IMR-90 (cell line): ENCODE results near the gene POLR1A. TPM values are rescaled to one million over a fixed set of nuclear protein-coding genes. Genes with fewer than 3 reads are reported as not detected.

ENCODE experiments used
- ATAC-seq: fragments of 200-7000 bp; cut with Tn5 transposase; 2 replicates; pipeline ENCODE4 v1.9.1; 2020; ENCODE audit warnings: low read depth, mild to moderate bottlenecking, moderate library complexity
- BruUV-seq: library from RNA; stranded (reverse); fragments of 400-500 nt; replicated peaks from 2 replicates; lab custom pipeline; 2021; lab: Mats Ljungman, UMichigan
- CTCF ChIA-PET: fragments of 300-600 bp; formaldehyde crosslinking; extraction: SDS; loops from one replicate; lab custom pipeline; 2021; ENCODE audit warnings: antibody characterized with exemption; lab: Yijun Ruan, JAX
- POLR2A ChIA-PET: fragments of 300-600 bp; sonication (Branson Sonifier 250); formaldehyde crosslinking; loops from one replicate; lab custom pipeline; 2022; ENCODE audit warnings: antibody characterized with exemption; ENCODE audit not compliant: unreplicated experiment; lab: Charles Lee
- DNase-seq: peaks from one replicate; pipeline ENCODE4 v3.0.0; 2013
- H2AFZ ChIP-seq: replicated peaks from 2 replicates; pipeline ENCODE3; 2013; ENCODE audit warnings: low read length, mild to moderate bottlenecking; ENCODE audit not compliant: poor library complexity
- H2AK5ac ChIP-seq: 2 replicates; pipeline ENCODE4 v1.6.1; 2013; ENCODE audit warnings: low read depth, low read length, inconsistent platforms
- H2AK9ac ChIP-seq: replicated peaks from 2 replicates; pipeline ENCODE3; 2013; ENCODE audit warnings: mild to moderate bottlenecking, low read depth, low read length, moderate library complexity; ENCODE audit not compliant: poor library complexity
- H2BK120ac ChIP-seq: 2 replicates; pipeline ENCODE4 v1.6.1; 2013; ENCODE audit warnings: low read depth, low read length, inconsistent platforms
- H2BK15ac ChIP-seq: 3 replicates; pipeline ENCODE4 v1.6.1; 2013; ENCODE audit warnings: low read depth, low read length, inconsistent platforms
- H2BK20ac ChIP-seq: 2 replicates; pipeline ENCODE4 v1.6.1; 2013; ENCODE audit warnings: low read depth, mild to moderate bottlenecking, inconsistent platforms, low read length, moderate library complexity
- H2BK5ac ChIP-seq: 2 replicates; pipeline ENCODE4 v1.6.1; 2013; ENCODE audit warnings: mild to moderate bottlenecking, low read depth, low read length, inconsistent platforms; ENCODE audit not compliant: poor library complexity, severe bottlenecking
- H3K14ac ChIP-seq: replicated peaks from 2 replicates; pipeline ENCODE4 v1.6.1; 2013; ENCODE audit warnings: low read depth, low read length, inconsistent platforms
- H3K18ac ChIP-seq: 2 replicates; pipeline ENCODE4 v1.6.1; 2013; ENCODE audit warnings: low read depth, low read length, control low read depth
- H3K23ac ChIP-seq: 2 replicates; pipeline ENCODE4 v1.6.1; 2013; ENCODE audit warnings: low read depth, low read length, inconsistent platforms
- H3K27ac ChIP-seq: 2 replicates; pipeline ENCODE4 v1.5.1; 2013; ENCODE audit warnings: mild to moderate bottlenecking, control low read depth, low read length; ENCODE audit not compliant: insufficient read depth
- H3K27me3 ChIP-seq: 2 replicates; pipeline ENCODE4 v1.6.1; 2013; ENCODE audit warnings: low read length; ENCODE audit not compliant: control insufficient read depth, insufficient read depth
- H3K36me3 ChIP-seq: 2 replicates; pipeline ENCODE4 v1.6.1; 2013; ENCODE audit warnings: low read length, mixed read lengths; ENCODE audit not compliant: control insufficient read depth, insufficient read depth
- H3K4ac ChIP-seq: 2 replicates; pipeline ENCODE4 v1.6.1; 2013; ENCODE audit warnings: low read depth, low read length, inconsistent platforms
- H3K4me1 ChIP-seq: 2 replicates; pipeline ENCODE4 v1.6.1; 2013; ENCODE audit warnings: low read length, mixed read lengths; ENCODE audit not compliant: control insufficient read depth, insufficient read depth
- H3K4me2 ChIP-seq: 2 replicates; pipeline ENCODE4 v1.6.1; 2013; ENCODE audit warnings: low read depth, mild to moderate bottlenecking, control low read depth, low read length, moderate library complexity
- H3K4me3 ChIP-seq: 2 replicates; pipeline ENCODE4 v1.5.1; 2013; ENCODE audit warnings: low read depth, mild to moderate bottlenecking, control low read depth, low read length, moderate library complexity; ENCODE audit not compliant: insufficient read depth
- H3K56ac ChIP-seq: 2 replicates; pipeline ENCODE4 v1.6.1; 2013; ENCODE audit warnings: low read length, inconsistent platforms; ENCODE audit not compliant: insufficient read depth; ENCODE audit errors: extremely low read depth
- H3K79me1 ChIP-seq, 2 experiments: 2 replicates each; pipeline ENCODE4 v1.6.1; 2013; ENCODE audit warnings: low read length in 2 of 2, inconsistent platforms in 1 of 2, low read depth in 1 of 2
- H3K9ac ChIP-seq: 2 replicates; pipeline ENCODE4 v1.6.1; 2013; ENCODE audit warnings: low read depth, low read length, control low read depth
- H3K9me1 ChIP-seq: 2 replicates; pipeline ENCODE4 v1.6.1; 2013; ENCODE audit warnings: low read length, inconsistent platforms; ENCODE audit not compliant: insufficient read depth
- H3K9me3 ChIP-seq: 2 replicates; pipeline ENCODE4 v1.6.1; 2013; ENCODE audit warnings: low read length; ENCODE audit not compliant: control insufficient read depth, insufficient read depth
- H4K20me1 ChIP-seq: 2 replicates; pipeline ENCODE4 v1.6.1; 2013; ENCODE audit warnings: low read length, inconsistent platforms; ENCODE audit not compliant: insufficient read depth
- H4K5ac ChIP-seq: 2 replicates; pipeline ENCODE4 v1.6.1; 2013; ENCODE audit warnings: mild to moderate bottlenecking, low read depth, low read length, control low read depth
- H4K8ac ChIP-seq, 2 experiments: 2 replicates each; pipeline ENCODE4 v1.6.1; 2013; ENCODE audit warnings: low read depth in 2 of 2, low read length in 2 of 2, control low read depth in 1 of 2, inconsistent platforms in 1 of 2
- H4K91ac ChIP-seq: 2 replicates; pipeline ENCODE4 v1.6.1; 2013; ENCODE audit warnings: low read depth, low read length, inconsistent platforms; ENCODE audit not compliant: insufficient read depth
- BHLHE40 ChIP-seq: fragments of 150-350 bp; IDR thresholded peaks from 2 replicates; pipeline ENCODE4 v1.6.1; 2016; ENCODE audit warnings: mild to moderate bottlenecking, low read depth, low read length
- CEBPB ChIP-seq: IDR thresholded peaks from 2 replicates; pipeline ENCODE4 v1.6.1; 2012; ENCODE audit warnings: low read depth, low read length, improper control_type of control experiment
- ELK1 ChIP-seq: fragments of 150-350 bp; IDR thresholded peaks from 2 replicates; pipeline ENCODE4 v1.6.1; 2016; ENCODE audit warnings: low read depth, mild to moderate bottlenecking, low read length, moderate library complexity, borderline replicate concordance
- FOS ChIP-seq: fragments of 150-350 bp; IDR thresholded peaks from 2 replicates; pipeline ENCODE4 v1.6.1; 2016; ENCODE audit warnings: low read depth, low read length
- MAFK ChIP-seq: IDR thresholded peaks from 2 replicates; pipeline ENCODE4 v1.6.1; 2012; ENCODE audit warnings: low read depth, low read length, improper control_type of control experiment
- MAZ ChIP-seq: IDR thresholded peaks from 2 replicates; pipeline ENCODE4 v1.6.1; 2012; ENCODE audit warnings: low read depth, mild to moderate bottlenecking, low read length, improper control_type of control experiment, moderate library complexity, borderline replicate concordance
- MXI1 ChIP-seq: IDR thresholded peaks from 2 replicates; pipeline ENCODE4 v1.6.1; 2012; ENCODE audit warnings: low read depth, mild to moderate bottlenecking, low read length, moderate library complexity, borderline replicate concordance
- NFE2L2 ChIP-seq: fragments of 150-350 bp; IDR thresholded peaks from 2 replicates; pipeline ENCODE4 v1.6.1; 2016; ENCODE audit warnings: low read depth, mild to moderate bottlenecking, low read length
- RAD21 ChIP-seq: IDR thresholded peaks from 2 replicates; pipeline ENCODE4 v1.6.1; 2012; ENCODE audit warnings: low read length, improper control_type of control experiment
- RCOR1 ChIP-seq: IDR thresholded peaks from 2 replicates; pipeline ENCODE4 v1.6.1; 2012; ENCODE audit warnings: mild to moderate bottlenecking, low read length, improper control_type of control experiment; ENCODE audit not compliant: insufficient replicate concordance
- RFX5 ChIP-seq: IDR thresholded peaks from 2 replicates; pipeline ENCODE4 v1.8.0; 2012; ENCODE audit warnings: low read depth, mild to moderate bottlenecking, low read length, moderate library complexity
- WGBS, 2 experiments: methylation state at CpG; one replicate each; pipeline versions ENCODE4 v1.1.5 to v1.1.7; 2013; ENCODE audit warnings: missing lambda C conversion rate in 2 of 2; ENCODE audit not compliant: insufficient read length in 1 of 2; ENCODE audit errors: extremely low coverage in 2 of 2; 5-methylcytosine and 5-hydroxymethylcytosine counted together
- dilution Hi-C: fragments of 300-500 bp; cut with HindIII; formaldehyde crosslinking; loops from one replicate; pipeline ENCODE4 v1.14.3; 2018; ENCODE audit warnings: low sequenced_read_pairs; ENCODE audit not compliant: unreplicated experiment
- in situ Hi-C: fragments of 300-500 bp; cut with MboI; formaldehyde crosslinking; loops from 3 replicates; pipeline ENCODE4 v1.14.3; 2019; ENCODE audit warnings: low sequenced_read_pairs, inconsistent platforms, mixed read lengths
- intact Hi-C: fragments of 100-400 bp; cut with micrococcal nuclease; formaldehyde crosslinking; loops from 2 replicates; pipeline ENCODE4 v1.10.0; 2022
- polyA plus RNA-seq, 3 experiments: library from polyadenylated mRNA; depleted of rRNA; stranded (reverse); fragments of >200 nt; gene quantifications; 2 replicates each; pipeline ENCODE4 v1.2.3, GENCODE V29; 2012; ENCODE audit warnings: low replicate concordance in 1 of 3
- total RNA-seq: library from RNA; depleted of rRNA; stranded (reverse); fragments of >200 nt; gene quantifications from 2 replicates; pipeline ENCODE4 v1.2.3, GENCODE V29; 2012

Gene POLR1A
- total and polyA plus RNA-seq, 2 of the 4 experiments (the other 2 are of a cell fraction): 7.6 to 27.4 TPM

GRCh38 chr2:85981579-85982247 lies 124.0 kb downstream of the POLR1A start:
- Histone ChIP-seq H3K4me2 (no peak overlapping the region), H3K9me1 (no peaks in the 10 kb centered on the region; the same call in 1 of the 2 replicates), H4K5ac (no peak overlapping the region), H2BK15ac (no peak overlapping the region), H3K4ac (no peak overlapping the region), H3K27ac (no peak overlapping the region), H2BK5ac (no peak overlapping the region), H3K23ac (no peak overlapping the region), H4K91ac (no peak overlapping the region), H3K9ac (no peak overlapping the region), H3K4me1 (no peaks in the 10 kb centered on the region), H2AK9ac (no peak overlapping the region), H2AFZ (no peak overlapping the region), H3K27me3 (peaks cover 26% of the 10 kb centered on the region), H3K56ac (no peak overlapping the region), H3K36me3 (no peaks in the 10 kb centered on the region), H3K9me3 (no peaks in the 10 kb centered on the region), H2BK20ac (no peak overlapping the region; the same call in 1 of the 2 replicates), H3K14ac (no peak overlapping the region), H3K4me3 (no peak overlapping the region), H3K18ac (no peak overlapping the region), H3K79me1 (no peaks in the 10 kb centered on the region), H2BK120ac (no peak overlapping the region), H4K20me1 (no peaks in the 10 kb centered on the region), H2AK5ac (no peak overlapping the region), H4K8ac (no peak overlapping the region)
- in situ Hi-C loops: no loop called here
- TF ChIP-seq BHLHE40 (no peak), MXI1 (no peak), RCOR1 (no peak), CEBPB (no peak), NFE2L2 (no peak), RAD21 (no peak), MAZ (no peak), FOS (no peak), RFX5 (no peak), MAFK (no peak), ELK1 (no peak)
- ChIA-PET CTCF (no interaction called here), POLR2A (no interaction called here)
- DNase-seq (no peak), ATAC-seq (no peak)
- BruUV-seq: no TSS peak
- WGBS, 2 experiments: 52% methylated on average over 4 of the region's 12 CpGs; no CpG with 5 or more reads in 1 of the 2 experiments
- dilution Hi-C loops: no loop called here
- intact Hi-C loops: no loop called here
